RWPE2 (cell line): ENCODE results near the gene TOR4A.

Source experiments
- ATAC-seq: fragments of 200-7000 bp; cut with Tn5 transposase; 3 replicates; pipeline ENCODE4 v1.9.1; 2021; ENCODE audit warnings: low read depth
- DNase-seq: peaks from one replicate; pipeline ENCODE4 v3.0.0-alpha.2; 2020; ENCODE audit warnings: low spot score
- H3K27ac ChIP-seq: fragments of 450-650 bp; 2 replicates; pipeline ENCODE4 v1.5.1; 2017; ENCODE audit warnings: mild to moderate bottlenecking; ENCODE audit not compliant: poor library complexity, severe bottlenecking
- H3K27me3 ChIP-seq: fragments of 250-450 bp; sonication (Bioruptor Pico); 2 replicates; pipeline ENCODE4 v1.5.1; 2021; ENCODE audit warnings: mild to moderate bottlenecking, moderate library complexity; ENCODE audit not compliant: insufficient read depth, poor library complexity, severe bottlenecking
- H3K36me3 ChIP-seq: fragments of 250-450 bp; sonication (Bioruptor Pico); 2 replicates; pipeline ENCODE4 v1.5.1; 2020; ENCODE audit warnings: low read depth, mild to moderate bottlenecking, moderate library complexity
- H3K4me1 ChIP-seq: fragments of 250-450 bp; sonication (Bioruptor Pico); 2 replicates; pipeline ENCODE4 v1.5.1; 2021; ENCODE audit warnings: mild to moderate bottlenecking, moderate library complexity; ENCODE audit not compliant: insufficient read depth, poor library complexity, severe bottlenecking
- H3K4me3 ChIP-seq: fragments of 250-450 bp; sonication (Bioruptor Pico); 2 replicates; pipeline ENCODE4 v1.5.1; 2021; ENCODE audit warnings: mild to moderate bottlenecking, moderate library complexity; ENCODE audit not compliant: severe bottlenecking
- H3K9me3 ChIP-seq: fragments of 250-450 bp; sonication (Bioruptor Pico); 2 replicates; pipeline ENCODE4 v1.5.1; 2021; ENCODE audit warnings: mild to moderate bottlenecking, moderate library complexity; ENCODE audit not compliant: severe bottlenecking
- CTCF ChIP-seq: fragments of 450-650 bp; IDR thresholded peaks from one replicate; pipeline ENCODE4 v1.5.1; 2017; ENCODE audit warnings: mild to moderate bottlenecking, moderate library complexity; ENCODE audit not compliant: poor library complexity, severe bottlenecking

The TOR4A gene

GRCh38 chr9:137303893-137304382 lies 26.4 kb downstream of the TOR4A start:
- Histone ChIP-seq H3K27me3 (peaks cover 4% of the 10 kb centered on the region), H3K27ac (no peak overlapping the region), H3K4me1 (peaks cover 14% of the 10 kb centered on the region), H3K9me3 (no peaks in the 10 kb centered on the region), H3K36me3 (no peaks in the 10 kb centered on the region), H3K4me3 (no peak overlapping the region)
- ATAC-seq, result no peak
- no peak for DNase-seq
- no peak for TF ChIP-seq CTCF

- no peak for ATAC-seq
- peaks cover 14% of the 10 kb centered on the region for H3K4me1 ChIP-seq
- H3K27me3 ChIP-seq, result peaks cover 4% of the 10 kb centered on the region
- TF ChIP-seq CTCF, result no peak
- no peaks in the 10 kb centered on the region for H3K36me3 ChIP-seq
- no peak for DNase-seq
- no peak overlapping the region for H3K4me3 ChIP-seq
- no peaks in the 10 kb centered on the region for H3K9me3 ChIP-seq
- no peak overlapping the region for H3K27ac ChIP-seq
Observed at GRCh38 chr9:137304383-137305059, 27.0 kb downstream of the TOR4A start.

GRCh38 chr9:137305060-137305797 lies 27.7 kb downstream of the TOR4A start:
- H3K27me3 ChIP-seq, result peaks cover 1% of the 10 kb centered on the region
- peaks cover 9% of the 10 kb centered on the region for H3K4me1 ChIP-seq
- H3K27ac ChIP-seq, result no peak overlapping the region
- H3K36me3 ChIP-seq, result no peaks in the 10 kb centered on the region
- DNase-seq (no peak), ATAC-seq (peak; percentile 20; the same call in 2 of the 3 replicates)
- H3K4me3 ChIP-seq, result no peak overlapping the region
- no peak for TF ChIP-seq CTCF
- no peaks in the 10 kb centered on the region for H3K9me3 ChIP-seq

GRCh38 chr9:137305798-137306065 lies 28.2 kb downstream of the TOR4A start:
- no peak for TF ChIP-seq CTCF
- ATAC-seq, result no peak
- H3K27ac ChIP-seq, result no peak overlapping the region
- no peak overlapping the region for H3K4me3 ChIP-seq
- H3K36me3 ChIP-seq, result no peaks in the 10 kb centered on the region
- no peak for DNase-seq
- H3K9me3 ChIP-seq, result no peaks in the 10 kb centered on the region
- no peaks in the 10 kb centered on the region for H3K27me3 ChIP-seq
- H3K4me1 ChIP-seq, result peaks cover 13% of the 10 kb centered on the region
